Astrocyte (in vitro differentiated cells and primary cell): Measurements from ENCODE around the gene WIPF2. TPM values are rescaled to one million over a fixed set of nuclear protein-coding genes. Genes with fewer than 3 reads are reported as not detected.
"Not testable (repeated sequence)": the region's sequence is repeated elsewhere in the genome, so short reads cannot be mapped to it uniquely, and the experiment has no call there.

ENCODE experiments used
- DNase-seq: peaks from one replicate; pipeline ENCODE4 v3.0.0-alpha.2; 2010; ENCODE audit warnings: low read depth
- FAIRE-seq: peaks from 2 replicates; lab custom pipeline; 2011; peaks lifted over from hg19 to GRCh38; lab: Jason Lieb, UNC
- H2AFZ ChIP-seq: 2 replicates; pipeline ENCODE4 v1.6.0; 2012; ENCODE audit warnings: low read depth, low read length, inconsistent platforms
- H3K27ac ChIP-seq: 2 replicates; pipeline ENCODE4 v1.5.1; 2011; ENCODE audit warnings: low read depth, low read length, inconsistent platforms
- H3K27me3 ChIP-seq: 2 replicates; pipeline ENCODE4 v1.6.0; 2011; ENCODE audit warnings: low read length, inconsistent platforms; ENCODE audit not compliant: insufficient read depth
- H3K36me3 ChIP-seq: 2 replicates; pipeline ENCODE4 v1.5.1; 2011; ENCODE audit warnings: low read length, inconsistent platforms; ENCODE audit not compliant: insufficient read depth
- H3K4me1 ChIP-seq: 2 replicates; pipeline ENCODE4 v1.5.1; 2011; ENCODE audit warnings: low read length, inconsistent platforms; ENCODE audit not compliant: insufficient read depth
- H3K4me2 ChIP-seq: 2 replicates; pipeline ENCODE4 v1.6.0; 2012; ENCODE audit warnings: low read length, inconsistent platforms
- H3K4me3 ChIP-seq: 2 replicates; pipeline ENCODE4 v1.5.1; 2011; ENCODE audit warnings: low read depth, mild to moderate bottlenecking, low read length, inconsistent platforms; ENCODE audit not compliant: insufficient read depth
- H3K79me2 ChIP-seq: 2 replicates; pipeline ENCODE4 v1.6.0; 2012; ENCODE audit warnings: mild to moderate bottlenecking, low read length, inconsistent platforms; ENCODE audit not compliant: insufficient read depth
- H3K9ac ChIP-seq: 2 replicates; pipeline ENCODE4 v1.6.0; 2012; ENCODE audit warnings: mild to moderate bottlenecking, low read length, inconsistent platforms
- H3K9me3 ChIP-seq: 2 replicates; pipeline ENCODE4 v1.5.1; 2012; ENCODE audit warnings: low read depth, mild to moderate bottlenecking, low read length, inconsistent platforms; ENCODE audit not compliant: insufficient read depth
- H4K20me1 ChIP-seq: 2 replicates; pipeline ENCODE4 v1.6.0; 2012; ENCODE audit warnings: low read length, inconsistent platforms; ENCODE audit not compliant: insufficient read depth
- H3K27ac Mint-ChIP-seq: one replicate; pipeline ENCODE4 v1.8.0; 2021; ENCODE audit warnings: mild to moderate bottlenecking, mixed read lengths; ENCODE audit not compliant: unreplicated experiment
- H3K27me3 Mint-ChIP-seq: one replicate; pipeline ENCODE4 v1.8.0; 2021; ENCODE audit warnings: low read depth, mixed read lengths; ENCODE audit not compliant: unreplicated experiment
- H3K36me3 Mint-ChIP-seq: one replicate; pipeline ENCODE4 v1.8.0; 2021; ENCODE audit warnings: low read depth, mixed read lengths; ENCODE audit not compliant: unreplicated experiment
- H3K4me1 Mint-ChIP-seq: one replicate; pipeline ENCODE4 v1.8.0; 2021; ENCODE audit warnings: low read depth, mixed read lengths; ENCODE audit not compliant: unreplicated experiment
- H3K4me3 Mint-ChIP-seq: one replicate; pipeline ENCODE4 v1.8.0; 2021; ENCODE audit warnings: mild to moderate bottlenecking, moderate library complexity, mixed read lengths; ENCODE audit not compliant: unreplicated experiment
- H3K9me3 Mint-ChIP-seq: one replicate; pipeline ENCODE4 v1.8.0; 2021; ENCODE audit warnings: mild to moderate bottlenecking, mixed read lengths; ENCODE audit not compliant: unreplicated experiment
- EZH2 ChIP-seq: IDR thresholded peaks from 2 replicates; pipeline ENCODE4 v1.6.1; 2012; ENCODE audit warnings: mild to moderate bottlenecking, low read length, inconsistent platforms; ENCODE audit not compliant: insufficient read depth
- total RNA-seq: library from RNA; stranded (reverse); gene quantifications from 2 replicates; pipeline ENCODE4 v1.2.1, GENCODE V29; 2021
- TF ChIP-seq, protein P1 (sequence below): IDR thresholded peaks from 2 replicates; pipeline ENCODE4 v1.5.1; 2011; ENCODE audit warnings: low read depth, mild to moderate bottlenecking, inconsistent platforms, low read length, moderate library complexity; ENCODE audit not compliant: insufficient read depth

Gene WIPF2
- total RNA-seq, 1 donor from 2014 or later: 30.7 TPM

DNA sequence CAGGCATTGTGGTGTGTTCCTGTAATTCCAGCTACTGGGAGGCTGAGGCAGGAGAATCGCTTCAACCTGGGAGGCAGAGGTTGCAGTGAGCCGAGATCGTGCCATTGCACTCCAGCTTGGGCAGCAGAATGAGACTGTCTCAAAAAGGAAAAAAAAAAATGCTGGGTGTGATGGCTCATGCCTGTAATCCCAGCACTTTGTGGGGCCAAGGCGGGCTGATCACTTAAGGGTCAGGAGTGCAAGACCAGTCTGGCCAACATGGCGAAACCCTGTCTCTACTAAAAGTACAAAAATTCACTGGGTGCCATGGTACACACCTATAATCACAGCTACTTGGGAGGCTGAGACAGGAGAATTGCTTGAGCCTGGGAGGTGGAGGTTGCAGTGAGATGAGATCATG is 85.8 kb downstream of the WIPF2 start:
- not testable (repeated sequence) for H3K4me3 Mint-ChIP-seq, H3K9me3 ChIP-seq, H3K36me3 Mint-ChIP-seq, H3K4me3 ChIP-seq, H2AFZ ChIP-seq, H3K9me3 Mint-ChIP-seq, H3K27me3 Mint-ChIP-seq, DNase-seq, FAIRE-seq, H3K27me3 ChIP-seq, H3K9ac ChIP-seq, H3K79me2 ChIP-seq
- H3K27ac Mint-ChIP-seq: peak overlapping the region; percentile 95
- peak overlapping the region; percentile 45 for H3K27ac ChIP-seq
- peak overlapping the region; percentile 65 for H3K4me2 ChIP-seq
- H3K4me1 ChIP-seq: peaks cover 44% of the 10 kb centered on the region
- peaks cover 12% of the 10 kb centered on the region for H4K20me1 ChIP-seq
- peaks cover 18% of the 10 kb centered on the region for H3K36me3 ChIP-seq
- peaks cover 19% of the 10 kb centered on the region for H3K4me1 Mint-ChIP-seq

DNA sequence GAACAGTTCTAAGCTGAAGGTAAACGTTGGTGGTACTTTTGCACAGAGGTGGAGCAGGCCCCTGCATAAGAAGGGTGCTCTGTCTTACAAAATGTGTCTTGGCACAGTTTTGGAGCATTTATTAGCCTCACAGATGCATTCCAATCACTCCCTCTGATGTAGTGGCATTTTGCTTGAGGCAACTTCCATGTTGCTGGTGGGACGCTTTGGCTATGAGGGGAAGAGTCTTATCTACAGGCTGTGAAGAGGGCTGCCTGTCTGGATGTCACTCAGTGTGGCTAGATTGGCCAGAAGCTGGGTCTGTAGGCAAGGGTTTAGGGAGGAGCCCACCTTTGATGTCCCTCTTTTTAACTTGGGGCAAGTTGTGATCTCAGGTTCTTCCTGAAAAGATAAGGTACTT is 87.3 kb downstream of the WIPF2 start:
- Mint-ChIP-seq H3K27me3 (no peaks in the 10 kb centered on the region), H3K27ac (peak overlapping the region; percentile 72), H3K36me3 (no peaks in the 10 kb centered on the region), H3K4me3 (no peak overlapping the region), H3K4me1 (peaks cover 25% of the 10 kb centered on the region), H3K9me3 (no peaks in the 10 kb centered on the region)
- Histone ChIP-seq H3K4me2 (peak overlapping the region; percentile 51), H3K36me3 (peaks cover 7% of the 10 kb centered on the region), H3K4me3 (no peak overlapping the region), H3K27me3 (no peaks in the 10 kb centered on the region), H3K9ac (no peak overlapping the region), H3K79me2 (no peaks in the 10 kb centered on the region), H3K4me1 (peaks cover 48% of the 10 kb centered on the region), H3K9me3 (no peaks in the 10 kb centered on the region), H2AFZ (no peak overlapping the region), H4K20me1 (peaks cover 12% of the 10 kb centered on the region), H3K27ac (no peak overlapping the region)
- DNase-seq (no peak), FAIRE-seq (no peak)
- TF ChIP-seq, protein P1, sequence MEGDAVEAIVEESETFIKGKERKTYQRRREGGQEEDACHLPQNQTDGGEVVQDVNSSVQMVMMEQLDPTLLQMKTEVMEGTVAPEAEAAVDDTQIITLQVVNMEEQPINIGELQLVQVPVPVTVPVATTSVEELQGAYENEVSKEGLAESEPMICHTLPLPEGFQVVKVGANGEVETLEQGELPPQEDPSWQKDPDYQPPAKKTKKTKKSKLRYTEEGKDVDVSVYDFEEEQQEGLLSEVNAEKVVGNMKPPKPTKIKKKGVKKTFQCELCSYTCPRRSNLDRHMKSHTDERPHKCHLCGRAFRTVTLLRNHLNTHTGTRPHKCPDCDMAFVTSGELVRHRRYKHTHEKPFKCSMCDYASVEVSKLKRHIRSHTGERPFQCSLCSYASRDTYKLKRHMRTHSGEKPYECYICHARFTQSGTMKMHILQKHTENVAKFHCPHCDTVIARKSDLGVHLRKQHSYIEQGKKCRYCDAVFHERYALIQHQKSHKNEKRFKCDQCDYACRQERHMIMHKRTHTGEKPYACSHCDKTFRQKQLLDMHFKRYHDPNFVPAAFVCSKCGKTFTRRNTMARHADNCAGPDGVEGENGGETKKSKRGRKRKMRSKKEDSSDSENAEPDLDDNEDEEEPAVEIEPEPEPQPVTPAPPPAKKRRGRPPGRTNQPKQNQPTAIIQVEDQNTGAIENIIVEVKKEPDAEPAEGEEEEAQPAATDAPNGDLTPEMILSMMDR: no peak
- no peak for TF ChIP-seq EZH2

DNA sequence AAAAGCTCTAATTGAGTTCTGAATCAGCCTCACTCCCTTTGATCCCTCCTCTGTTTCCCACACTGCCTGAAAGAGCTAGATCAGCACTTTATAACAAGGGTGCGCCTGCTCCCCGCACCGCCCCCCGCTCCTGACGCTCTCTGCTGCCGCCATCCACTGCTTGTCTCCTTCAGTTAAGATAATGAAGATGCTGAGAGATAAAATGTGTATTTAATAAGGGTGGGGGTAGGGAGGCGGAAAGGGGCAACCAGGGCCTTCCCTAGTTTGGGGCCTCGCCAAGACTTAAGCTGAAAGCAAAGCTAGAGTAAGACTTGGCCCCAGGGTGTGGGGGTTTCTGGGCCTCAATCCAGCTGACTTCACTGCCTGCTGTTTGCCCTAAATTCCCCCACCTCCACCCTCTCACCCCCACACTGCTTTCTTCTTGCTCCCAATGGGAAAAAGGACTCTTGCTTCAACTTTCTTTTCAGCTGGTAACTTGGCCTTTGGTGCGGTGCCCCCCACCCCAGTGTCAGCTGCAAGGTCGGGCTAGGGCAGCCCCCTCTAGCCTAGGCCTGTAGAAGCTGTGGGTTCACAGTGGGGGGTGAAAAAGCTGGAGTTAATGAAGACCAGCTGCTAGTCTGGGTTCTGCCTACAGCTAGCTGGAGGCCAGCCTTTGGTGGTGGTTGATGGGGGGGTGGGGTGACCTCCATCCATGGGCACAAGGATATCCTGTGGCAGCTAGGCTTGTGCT is 88.1 kb downstream of the WIPF2 start:
- FAIRE-seq (no peak), DNase-seq (peak; percentile 50)
- no peak overlapping the region for H2AFZ ChIP-seq
- Mint-ChIP-seq H3K27me3 (no peaks in the 10 kb centered on the region), H3K4me3 (no peak overlapping the region), H3K4me1 (peaks cover 30% of the 10 kb centered on the region), H3K36me3 (peaks cover 2% of the 10 kb centered on the region), H3K27ac (no peak overlapping the region), H3K9me3 (no peaks in the 10 kb centered on the region)
- H3K9me3 ChIP-seq: no peaks in the 10 kb centered on the region
- H4K20me1 ChIP-seq: peaks cover 12% of the 10 kb centered on the region
- H3K4me3 ChIP-seq: no peak overlapping the region
- H3K79me2 ChIP-seq: no peaks in the 10 kb centered on the region
- H3K27ac ChIP-seq: no peak overlapping the region
- H3K9ac ChIP-seq: peak overlapping the region; percentile 4
- peaks cover 56% of the 10 kb centered on the region for H3K4me1 ChIP-seq
- H3K4me2 ChIP-seq: peak overlapping the region; percentile 51
- TF ChIP-seq, protein P1: no peak
- TF ChIP-seq EZH2: no peak
- no peaks in the 10 kb centered on the region for H3K27me3 ChIP-seq
- peaks cover under 1% of the 10 kb centered on the region for H3K36me3 ChIP-seq
